ENCODE results near the gene CFL1.

DNA sequence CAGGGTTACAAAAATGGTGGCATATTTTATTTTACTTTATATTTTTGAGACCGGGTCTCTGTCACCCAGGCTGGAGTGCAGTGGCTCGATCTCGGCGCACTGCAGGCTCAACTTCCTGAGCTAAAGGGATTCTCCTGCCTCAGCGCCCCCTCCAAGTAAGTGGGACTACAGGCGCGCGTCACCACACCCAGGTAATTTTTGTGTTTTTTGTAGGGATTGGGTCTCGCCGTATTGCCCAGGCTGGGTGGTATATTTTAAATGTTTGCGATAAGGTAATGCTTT is 42.9 kb upstream of the CFL1 start:
- TF ChIP-seq, protein P1, sequence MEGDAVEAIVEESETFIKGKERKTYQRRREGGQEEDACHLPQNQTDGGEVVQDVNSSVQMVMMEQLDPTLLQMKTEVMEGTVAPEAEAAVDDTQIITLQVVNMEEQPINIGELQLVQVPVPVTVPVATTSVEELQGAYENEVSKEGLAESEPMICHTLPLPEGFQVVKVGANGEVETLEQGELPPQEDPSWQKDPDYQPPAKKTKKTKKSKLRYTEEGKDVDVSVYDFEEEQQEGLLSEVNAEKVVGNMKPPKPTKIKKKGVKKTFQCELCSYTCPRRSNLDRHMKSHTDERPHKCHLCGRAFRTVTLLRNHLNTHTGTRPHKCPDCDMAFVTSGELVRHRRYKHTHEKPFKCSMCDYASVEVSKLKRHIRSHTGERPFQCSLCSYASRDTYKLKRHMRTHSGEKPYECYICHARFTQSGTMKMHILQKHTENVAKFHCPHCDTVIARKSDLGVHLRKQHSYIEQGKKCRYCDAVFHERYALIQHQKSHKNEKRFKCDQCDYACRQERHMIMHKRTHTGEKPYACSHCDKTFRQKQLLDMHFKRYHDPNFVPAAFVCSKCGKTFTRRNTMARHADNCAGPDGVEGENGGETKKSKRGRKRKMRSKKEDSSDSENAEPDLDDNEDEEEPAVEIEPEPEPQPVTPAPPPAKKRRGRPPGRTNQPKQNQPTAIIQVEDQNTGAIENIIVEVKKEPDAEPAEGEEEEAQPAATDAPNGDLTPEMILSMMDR (IDR thresholded peaks at IDR 0.05) = no peak
- no peak for TF ChIP-seq POLR2AphosphoS5 (IDR thresholded peaks at IDR 0.05; ENCODE audit: low read depth, low read length)

Data from Panc1 (cell line).